ENCODE data around the gene MT1A. TPM values are rescaled to one million over a fixed set of nuclear protein-coding genes. Genes with fewer than 3 reads are reported as not detected.
A peak's percentile ranks its signal among the peaks of the same experiment; 100 is the strongest.

The MT1A gene
- total and polyA plus RNA-seq, 2 donors (not counting 3 experiments of a cell fraction or from before 2014, with no cell fraction given) = 6.5 to 8.4 TPM

- POLR2A ChIA-PET = interaction anchor here (1.1 to 4.5 kb wide), 2 partner anchors 9 to 17 kb away, joined by 8 to 51 read pairs; partner anchors contain the start of gene MT1E
- no peak for FAIRE-seq
- Histone ChIP-seq H3K9me3 (replicated peaks; ENCODE audit: control insufficient read depth, insufficient read depth, low read length) (no peaks in the 10 kb centered on the region), H3K27me3 (ENCODE audit: control insufficient read depth in 2 of 2, insufficient read depth in 2 of 2, low read length in 2 of 2) (no peaks in the 10 kb centered on the region), H3K4me1 (ENCODE audit: control insufficient read depth, extremely low read depth, insufficient read depth, low read length) (peaks cover 68% of the 10 kb centered on the region), H3K36me3 (ENCODE audit: control insufficient read depth in 2 of 2, extremely low read depth in 1 of 2, insufficient read depth in 2 of 2, low read length in 2 of 2) (no peaks in the 10 kb centered on the region), H3K79me2 (ENCODE audit: control insufficient read depth, insufficient read depth, low read length) (peaks cover 28% of the 10 kb centered on the region), H3K9me1 (replicated peaks; ENCODE audit: control insufficient read depth, extremely low read depth, insufficient read depth, low read length) (no peaks in the 10 kb centered on the region), H4K20me1 (replicated peaks; ENCODE audit: control insufficient read depth, extremely low read depth, insufficient read depth, low read length) (no peaks in the 10 kb centered on the region), H3K4me3 (replicated peaks in 1 of 3; ENCODE audit: insufficient read depth in 1 of 3, low read depth in 1 of 3, low read length in 3 of 3) (peak overlapping the region; percentile 50 to 93 (median 83)), H3K9ac (replicated peaks; ENCODE audit: extremely low read depth, insufficient read depth, low read length) (peak overlapping the region; percentile 95), H3K4me2 (ENCODE audit: insufficient read depth, low read length) (peak overlapping the region; percentile 81), H3K27ac (ENCODE audit: insufficient read depth, low read depth, low read length) (peak overlapping the region; percentile 99), H2AFZ (ENCODE audit: low read depth, low read length) (no peak overlapping the region)
- intact Hi-C loops (cut with micrococcal nuclease) = no loop called here
- BruUV-seq (replicated peaks) = TSS peak; percentile 96
- TF ChIP-seq GATA2 (IDR thresholded peaks at IDR 0.05; ENCODE audit: insufficient read depth, insufficient read length, low read depth, low read length) = peak; percentile 33
- TF ChIP-seq POLR2A (IDR thresholded peaks at IDR 0.05; ENCODE audit: low read depth, low read length) = no peak
- CTCF ChIA-PET = interaction anchor here (0.6 to 1.5 kb wide), 7 partner anchors 8 to 93 kb away, joined by 3 to 8 read pairs (median 3); no protein-coding TSS in a partner anchor
- DNase-seq (ENCODE audit: low read depth, low spot score) = no peak
- dilution Hi-C loops (cut with MboI; ENCODE audit: extremely low pct_ligation_motif_present, low sequenced_read_pairs) = no loop called here
Observed at GRCh38 chr16:56608876-56609462, 29.5 kb upstream of the MT1A start.

GRCh38 chr16:56609463-56609921 is 29.0 kb upstream of the MT1A start:
- POLR2A ChIA-PET = interaction anchor here (4.5 kb wide), 1 partner anchor 17 kb away, joined by 51 read pairs; the partner anchor contains the start of gene MT1E
- BruUV-seq (replicated peaks) = TSS peak; percentile 1
- Histone ChIP-seq H3K36me3 (ENCODE audit: control insufficient read depth in 2 of 2, extremely low read depth in 1 of 2, insufficient read depth in 2 of 2, low read length in 2 of 2) (no peaks in the 10 kb centered on the region), H3K79me2 (ENCODE audit: control insufficient read depth, insufficient read depth, low read length) (peaks cover 28% of the 10 kb centered on the region), H3K27ac (ENCODE audit: insufficient read depth, low read depth, low read length) (peak overlapping the region; percentile 99), H2AFZ (ENCODE audit: low read depth, low read length) (no peak overlapping the region), H3K4me1 (ENCODE audit: control insufficient read depth, extremely low read depth, insufficient read depth, low read length) (peaks cover 73% of the 10 kb centered on the region), H3K4me3 (replicated peaks in 1 of 3; ENCODE audit: insufficient read depth in 1 of 3, low read depth in 1 of 3, low read length in 3 of 3) (peak overlapping the region; percentile 50 to 93 (median 83)), H4K20me1 (replicated peaks; ENCODE audit: control insufficient read depth, extremely low read depth, insufficient read depth, low read length) (no peaks in the 10 kb centered on the region), H3K9me1 (replicated peaks; ENCODE audit: control insufficient read depth, extremely low read depth, insufficient read depth, low read length) (no peaks in the 10 kb centered on the region), H3K9ac (replicated peaks; ENCODE audit: extremely low read depth, insufficient read depth, low read length) (peak overlapping the region; percentile 95), H3K27me3 (ENCODE audit: control insufficient read depth in 2 of 2, insufficient read depth in 2 of 2, low read length in 2 of 2) (no peaks in the 10 kb centered on the region), H3K4me2 (ENCODE audit: insufficient read depth, low read length) (peak overlapping the region; percentile 81), H3K9me3 (replicated peaks; ENCODE audit: control insufficient read depth, insufficient read depth, low read length) (no peaks in the 10 kb centered on the region)
- peak; percentile 82 for DNase-seq (ENCODE audit: low read depth, low spot score)
- intact Hi-C loops (cut with micrococcal nuclease) (no loop called here), dilution Hi-C loops (cut with MboI; ENCODE audit: extremely low pct_ligation_motif_present, low sequenced_read_pairs) (no loop called here)
- TF ChIP-seq MYC (IDR thresholded peaks at IDR 0.05; ENCODE audit: low read depth, low read length) = no peak
- TF ChIP-seq, protein P1, sequence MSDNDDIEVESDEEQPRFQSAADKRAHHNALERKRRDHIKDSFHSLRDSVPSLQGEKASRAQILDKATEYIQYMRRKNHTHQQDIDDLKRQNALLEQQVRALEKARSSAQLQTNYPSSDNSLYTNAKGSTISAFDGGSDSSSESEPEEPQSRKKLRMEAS (IDR thresholded peaks at IDR 0.05; ENCODE audit: insufficient read depth, insufficient read length) = no peak
- peak; percentile 55 for TF ChIP-seq POLR2AphosphoS5 (IDR thresholded peaks at IDR 0.05; ENCODE audit: insufficient read depth, low read depth, low read length)
- no peak for TF ChIP-seq JUN (IDR thresholded peaks at IDR 0.05; ENCODE audit: borderline replicate concordance, insufficient read depth, insufficient read length, low read depth)
- peak; percentile 72 for TF ChIP-seq POLR2A (IDR thresholded peaks at IDR 0.05; ENCODE audit: low read depth, low read length)
- no peak for TF ChIP-seq EZH2 (IDR thresholded peaks at IDR 0.05; ENCODE audit: borderline replicate concordance, low read depth, low read length, severe bottlenecking)
- TF ChIP-seq CTCF (IDR thresholded peaks at IDR 0.05; ENCODE audit: extremely low read depth in 1 of 2, insufficient read depth in 1 of 2, low read depth in 1 of 2, low read length in 2 of 2) = no peak
- no peak for FAIRE-seq
- CTCF ChIA-PET = interaction anchor here (0.6 to 1.5 kb wide), 7 partner anchors 9 to 92 kb away, joined by 3 to 8 read pairs (median 3); no protein-coding TSS in a partner anchor
